Kidney (tissue), 14 donors: Measurements from ENCODE around the gene ULK4. TPM values are rescaled to one million over a fixed set of nuclear protein-coding genes. Genes with fewer than 3 reads are reported as not detected.

ENCODE experiments used
- DNase-seq, 5 donors: peaks; one replicate each; pipeline ENCODE4 v3.0.0-alpha.2; 2013 to 2020
- FAIRE-seq: peaks from 2 replicates; lab custom pipeline; 2012; peaks lifted over from hg19 to GRCh38; lab: Jason Lieb, UNC
- H3K27ac ChIP-seq, 2 donors: one replicate each; pipeline ENCODE4 v1.7.0; 2013; ENCODE audit warnings: low read depth in 2 of 2, low read length in 2 of 2, inconsistent platforms in 1 of 2
- H3K27me3 ChIP-seq: one replicate; pipeline ENCODE4 v1.7.1; 2013; ENCODE audit warnings: low read length, inconsistent platforms; ENCODE audit not compliant: control insufficient read depth, insufficient read depth
- H3K36me3 ChIP-seq, 3 donors: one replicate each; pipeline versions ENCODE4 v1.7.0 to v1.7.1; 2013; ENCODE audit warnings: low read length in 3 of 3, control low read depth in 1 of 3, inconsistent platforms in 1 of 3; ENCODE audit not compliant: insufficient read depth in 3 of 3, control insufficient read depth in 2 of 3
- H3K4me1 ChIP-seq, 3 donors: one replicate each; pipeline versions ENCODE4 v1.7.0 to v1.7.1; 2013; ENCODE audit warnings: low read length in 3 of 3, inconsistent platforms in 1 of 3, low read depth in 1 of 3; ENCODE audit not compliant: control insufficient read depth in 2 of 3, insufficient read depth in 2 of 3
- H3K4me3 ChIP-seq, 3 donors: one replicate each; pipeline versions ENCODE4 v1.7.0 to v1.8.1; 2013; ENCODE audit warnings: low read length in 3 of 3, control low read depth in 1 of 3, inconsistent platforms in 1 of 3
- H3K9ac ChIP-seq, 3 donors: one replicate each; pipeline versions ENCODE4 v1.7.0 to v1.7.1; 2013; ENCODE audit warnings: low read length in 3 of 3, control low read depth in 1 of 3, inconsistent platforms in 1 of 3
- H3K9me3 ChIP-seq, 3 donors: one replicate each; pipeline versions ENCODE4 v1.7.0 to v1.7.1; 2013; ENCODE audit warnings: low read length in 3 of 3, control low read depth in 1 of 3, inconsistent platforms in 1 of 3; ENCODE audit not compliant: control insufficient read depth in 2 of 3, insufficient read depth in 1 of 3
- CTCF ChIP-seq: IDR thresholded peaks from 3 replicates; pipeline ENCODE4 v1.5.1; 2012; ENCODE audit warnings: mild to moderate bottlenecking, moderate library complexity, borderline replicate concordance; ENCODE audit not compliant: insufficient read depth; ENCODE audit errors: extremely low read depth
- intact Hi-C: fragments of 100-400 bp; cut with DNase I; formaldehyde crosslinking; loops from one replicate; pipeline ENCODE4 v1.11.1; 2022
- polyA plus RNA-seq: library from polyadenylated mRNA; stranded (reverse); fragments of 350-450 nt; fragmentation: Illumina TruSeq; extraction: RNeasy Lipid Tissue Mini Kit (QIAGEN cat#74804); gene quantifications from one replicate; pipeline ENCODE4 v1.2.3, GENCODE V29; 2014; ENCODE audit warnings: low read depth, low replicate concordance; ENCODE audit not compliant: insufficient read depth
- total RNA-seq: library from RNA; stranded (reverse); fragmentation: NEBNext Ultra II Directional; extraction: Animal tissue kit (Norgen Biotek cat#: 25700); gene quantifications from one replicate; pipeline ENCODE4 v1.2.1, GENCODE V29; 2021
- donor health status: control.
- donor health status: control.
- donor health status: control.
- donor health status: control.
- donor health status: control.
- donor health status: DM: yes; HTN: yes; CAD: no.
- donor health status: Normal renal cell carcinoma (clear cell type).

ULK4 gene
- total and polyA plus RNA-seq, 2 donors from 2014 or later: 4.6 to 20.5 TPM

GRCh38 chr3:41441568-41441967 is 520.3 kb downstream of the ULK4 start:
- H3K4me1 ChIP-seq: no peaks in the 10 kb centered on the region
- DNase-seq (no peak), FAIRE-seq (no peak)
- intact Hi-C loops: no loop called here
- TF ChIP-seq CTCF: no peak
- H3K36me3 ChIP-seq: no peaks in the 10 kb centered on the region
- no peaks in the 10 kb centered on the region for H3K27me3 ChIP-seq
- no peak overlapping the region for H3K9ac ChIP-seq
- H3K27ac ChIP-seq: no peak overlapping the region
- H3K4me3 ChIP-seq: no peak overlapping the region
- H3K9me3 ChIP-seq: peaks cover 0 to 4% (median 0%) of the 10 kb centered on the region in 3 donors

- H3K36me3 ChIP-seq: no peaks in the 10 kb centered on the region
- no peak for TF ChIP-seq CTCF
- no peaks in the 10 kb centered on the region for H3K27me3 ChIP-seq
- peaks cover 0 to 4% (median 0%) of the 10 kb centered on the region in 3 donors for H3K9me3 ChIP-seq
- no peak overlapping the region for H3K27ac ChIP-seq
- H3K4me1 ChIP-seq: no peaks in the 10 kb centered on the region
- intact Hi-C loops: no loop called here
- FAIRE-seq (peak; percentile 67), DNase-seq (no peak)
- no peak overlapping the region for H3K4me3 ChIP-seq
- no peak overlapping the region for H3K9ac ChIP-seq
Observed at GRCh38 chr3:41441139-41441538, 520.8 kb downstream of the ULK4 start.

GRCh38 chr3:41436983-41437382 is 524.9 kb downstream of the ULK4 start:
- Histone ChIP-seq H3K4me1 (no peaks in the 10 kb centered on the region), H3K27me3 (no peaks in the 10 kb centered on the region), H3K9ac (no peak overlapping the region), H3K27ac (no peak overlapping the region), H3K36me3 (no peaks in the 10 kb centered on the region), H3K4me3 (no peak overlapping the region), H3K9me3 (peaks cover 0 to 4% (median 0%) of the 10 kb centered on the region in 3 donors)
- DNase-seq (no peak), FAIRE-seq (no peak)
- no peak for TF ChIP-seq CTCF
- intact Hi-C loops: no loop called here

GRCh38 chr3:41434781-41435180 is 527.1 kb downstream of the ULK4 start:
- Histone ChIP-seq H3K36me3 (no peaks in the 10 kb centered on the region), H3K4me1 (no peaks in the 10 kb centered on the region), H3K27me3 (no peaks in the 10 kb centered on the region), H3K27ac (no peak overlapping the region), H3K9me3 (peaks cover 0 to 4% (median 0%) of the 10 kb centered on the region in 3 donors), H3K9ac (no peak overlapping the region), H3K4me3 (no peak overlapping the region)
- intact Hi-C loops: no loop called here
- DNase-seq: peak in 1 of 5 donors; percentile 24
- TF ChIP-seq CTCF: no peak
- no peak for FAIRE-seq
